Medulla oblongata (tissue), 1 donor: ENCODE results near the gene GET3.
"Not testable (repeated sequence)": the region's sequence is repeated elsewhere in the genome, so short reads cannot be mapped to it uniquely, and the experiment has no call there.

Experiments used
- DNase-seq: peaks from one replicate; pipeline ENCODE4 v3.0.0-alpha.2; 2015; ENCODE audit errors: extremely low spot score

Gene GET3

DNA sequence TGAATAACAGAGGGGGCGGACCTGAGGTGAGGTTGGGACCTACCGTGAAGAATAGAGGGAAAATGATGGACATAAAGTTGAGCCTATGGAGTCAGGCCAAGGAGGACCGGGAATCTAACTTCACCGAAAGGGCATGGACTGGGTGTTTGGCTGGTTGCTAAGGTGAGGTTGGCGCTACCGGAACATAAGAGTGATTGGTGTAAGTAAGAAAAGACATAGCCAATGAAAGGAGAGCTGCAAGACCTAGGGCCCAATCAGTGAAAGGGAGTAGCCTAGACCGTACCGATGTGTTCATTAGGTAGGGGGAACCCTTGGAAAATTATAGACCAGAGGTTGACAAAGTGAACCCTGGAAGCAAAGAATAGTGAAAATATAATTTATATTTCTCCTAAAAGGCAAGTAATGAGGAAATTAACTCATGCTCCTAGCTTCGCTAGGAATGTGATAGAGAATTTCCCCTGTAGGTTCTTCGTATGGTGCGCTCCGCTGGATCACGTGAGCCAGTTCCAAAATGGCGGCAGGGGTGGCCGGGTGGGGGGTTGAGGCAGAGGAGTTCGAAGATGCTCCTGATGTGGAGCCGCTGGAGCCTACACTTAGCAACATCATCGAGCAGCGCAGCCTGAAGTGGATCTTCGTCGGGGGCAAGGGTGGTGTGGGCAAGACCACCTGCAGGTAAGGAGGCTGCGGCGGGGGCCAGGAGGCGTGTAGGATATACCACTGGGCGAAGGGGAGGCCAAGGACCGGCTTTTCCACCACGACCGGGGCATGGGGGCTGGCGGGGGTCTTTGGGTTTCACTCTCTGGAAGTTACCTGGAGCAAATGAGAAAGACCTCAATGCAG is at the start of gene GET3:
TSS of gene GET3 (plus strand) at position 503 of the 840 bp plus-strand sequence. CDS start at position 512, 9 bp downstream.
- peak; percentile 99 for DNase-seq

DNA sequence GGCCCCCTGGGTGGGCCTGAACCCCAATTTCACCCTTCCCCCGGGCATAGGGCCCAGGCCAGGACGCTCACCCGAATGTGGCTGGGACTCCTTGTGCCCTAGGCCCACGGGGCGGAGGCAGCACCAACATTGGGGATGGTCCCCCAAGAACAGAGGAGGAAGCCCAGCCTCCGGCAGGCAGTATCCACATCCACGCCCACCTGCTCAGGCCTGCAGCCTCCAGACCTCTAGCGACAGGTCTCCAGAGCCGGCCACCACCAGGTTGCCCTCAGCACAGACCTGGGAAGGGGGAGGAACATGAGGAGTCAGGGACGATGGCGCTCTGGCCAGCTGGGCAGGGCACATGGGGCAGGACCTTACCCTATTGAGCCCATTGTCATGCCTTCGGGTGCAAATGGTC is 48.3 kb upstream of the GET3 start:
- DNase-seq = no peak

- DNase-seq = no peak
Observed at GRCh38 chr19:12689581-12690216, 47.6 kb upstream of the GET3 start.

- no peak for DNase-seq
Observed at GRCh38 chr19:12692960-12693359, 44.3 kb upstream of the GET3 start.

- no peak for DNase-seq
Observed at GRCh38 chr19:12694641-12695040, 42.7 kb upstream of the GET3 start.

GRCh38 chr19:12695096-12695495 is 42.2 kb upstream of the GET3 start:
- DNase-seq = no peak

DNA sequence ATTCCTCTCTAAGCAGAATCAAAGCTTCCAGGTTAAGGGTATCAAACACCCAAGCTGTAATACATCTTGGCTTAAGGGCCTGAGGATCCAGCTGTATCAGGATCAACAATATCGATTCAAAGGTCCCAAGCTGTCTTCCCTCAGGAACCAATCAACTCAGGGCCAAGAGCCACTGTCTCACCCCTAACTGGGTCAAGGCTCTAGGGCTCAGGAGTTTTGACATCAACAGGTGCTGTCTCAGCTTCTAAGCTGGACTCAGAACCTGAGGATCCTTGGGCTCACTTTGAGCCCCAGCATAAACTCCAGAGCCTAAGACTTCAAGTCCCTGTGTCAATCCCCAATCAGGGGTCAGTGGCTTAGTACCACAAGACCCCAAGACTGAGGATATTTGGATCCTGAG is 41.8 kb upstream of the GET3 start:
- no peak for DNase-seq

DNA sequence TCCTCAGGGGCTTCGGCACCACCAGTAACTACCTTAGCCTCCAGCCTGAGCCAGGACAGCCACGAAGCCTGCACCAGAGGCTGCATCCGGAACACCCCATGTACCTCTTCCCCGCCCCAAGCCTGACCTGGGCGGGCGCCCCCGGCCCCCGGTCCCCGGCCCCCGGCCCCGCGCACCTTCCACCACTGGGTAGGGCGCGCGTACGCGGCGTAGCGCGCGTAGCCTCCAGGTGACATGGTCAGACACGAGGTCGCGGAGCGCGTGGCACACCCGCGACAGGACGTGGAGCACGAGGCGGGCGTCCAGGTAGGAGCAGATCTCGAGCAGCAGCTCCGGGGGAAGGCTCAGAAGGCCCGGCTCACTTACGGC is 41.3 kb upstream of the GET3 start:
- no peak for DNase-seq

- peak; percentile 96 for DNase-seq
Observed at GRCh38 chr19:12696366-12697335, 40.6 kb upstream of the GET3 start, which contains the start of gene FBXW9. Gene FBXW9 (minus strand): TSS chr19:12696631. CDS start chr19:12696581, 50 bp downstream.

- not testable (repeated sequence) for DNase-seq
Observed at GRCh38 chr19:12697425-12697824, 39.9 kb upstream of the GET3 start.

- no peak for DNase-seq
Observed at GRCh38 chr19:12698138-12698537, 39.2 kb upstream of the GET3 start.

- no peak for DNase-seq
Observed at GRCh38 chr19:12701596-12702282, 35.6 kb upstream of the GET3 start.

DNA sequence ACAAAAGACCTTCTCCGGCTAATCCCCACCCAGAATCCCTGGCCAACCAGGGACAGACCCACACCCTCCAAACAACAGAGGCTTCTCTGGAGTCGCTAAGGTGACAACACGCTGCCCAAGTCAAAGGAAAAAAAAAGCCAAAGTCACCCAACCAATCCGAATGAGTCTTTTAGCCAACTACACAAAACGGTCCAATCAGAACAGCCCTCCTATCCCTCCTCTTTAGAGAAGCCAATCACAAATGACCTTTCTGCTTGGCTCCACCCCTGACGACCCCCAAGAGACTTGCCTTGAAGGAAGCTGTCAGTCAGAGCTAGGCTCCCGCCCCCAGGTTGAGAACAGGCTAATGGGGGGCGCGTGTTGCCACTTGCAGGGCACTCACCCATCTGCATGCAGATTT is 34.3 kb upstream of the GET3 start:
- no peak for DNase-seq

DNA sequence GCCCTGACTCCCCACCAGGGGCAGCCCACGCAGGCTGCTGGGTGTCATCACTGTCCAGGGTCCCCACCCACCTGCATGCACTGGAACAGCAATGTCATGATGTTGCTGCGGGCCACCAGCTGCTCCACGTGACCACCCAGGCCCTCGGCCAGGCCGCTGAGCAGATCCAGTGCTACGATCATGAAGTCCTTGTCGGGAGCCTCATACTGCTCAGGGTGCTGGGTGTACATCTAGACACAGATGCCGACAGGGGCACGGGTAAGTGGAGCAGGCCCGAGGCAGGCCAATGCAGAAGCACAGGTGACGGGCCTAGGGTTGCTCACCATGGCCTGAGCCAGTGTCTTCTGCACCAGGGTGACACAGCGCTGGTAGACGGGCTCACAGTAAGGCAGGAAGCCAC is 32.1 kb upstream of the GET3 start:
- DNase-seq = no peak

DNA sequence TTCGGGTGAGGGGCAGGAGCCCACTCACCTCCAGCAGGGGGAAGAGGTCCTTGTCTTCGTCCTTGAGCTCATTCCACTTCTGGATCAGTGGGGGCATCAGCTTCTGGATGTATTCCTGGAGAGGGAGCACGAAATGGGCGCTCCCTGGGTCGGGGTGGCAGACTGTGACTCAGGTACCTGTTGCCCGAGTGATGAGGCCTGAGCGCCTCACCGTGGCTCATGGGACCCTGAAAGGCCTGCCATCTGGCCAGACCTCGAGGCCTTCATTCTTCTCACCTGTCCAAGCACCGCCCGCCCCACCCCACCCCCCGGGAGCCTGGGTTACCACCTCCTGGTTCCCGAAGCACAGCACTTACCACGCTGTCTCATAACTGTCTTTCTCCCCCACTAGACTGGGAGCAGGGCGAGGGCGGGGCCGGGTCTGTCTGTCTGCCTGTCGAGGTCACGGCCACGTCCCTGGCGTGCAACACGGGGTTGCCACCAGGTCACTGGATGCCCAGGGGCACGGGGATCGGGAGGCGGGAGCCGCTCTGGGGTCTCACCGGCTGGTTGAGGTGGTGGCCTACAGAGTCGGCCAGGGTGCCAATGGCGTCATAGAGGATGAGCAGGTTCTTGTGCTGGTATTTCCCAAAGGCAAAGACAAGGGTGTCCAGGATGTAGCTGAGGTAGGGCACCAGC is 31.5 kb upstream of the GET3 start:
- no peak for DNase-seq

- DNase-seq = no peak
Observed at GRCh38 chr19:12706332-12706718, 31.0 kb upstream of the GET3 start.

GRCh38 chr19:12708641-12709040 is 28.7 kb upstream of the GET3 start:
- DNase-seq = no peak

- DNase-seq = no peak
Observed at GRCh38 chr19:12711187-12711586, 26.1 kb upstream of the GET3 start.

- not testable (repeated sequence) for DNase-seq
Observed at GRCh38 chr19:12712077-12712476, 25.2 kb upstream of the GET3 start.

DNA sequence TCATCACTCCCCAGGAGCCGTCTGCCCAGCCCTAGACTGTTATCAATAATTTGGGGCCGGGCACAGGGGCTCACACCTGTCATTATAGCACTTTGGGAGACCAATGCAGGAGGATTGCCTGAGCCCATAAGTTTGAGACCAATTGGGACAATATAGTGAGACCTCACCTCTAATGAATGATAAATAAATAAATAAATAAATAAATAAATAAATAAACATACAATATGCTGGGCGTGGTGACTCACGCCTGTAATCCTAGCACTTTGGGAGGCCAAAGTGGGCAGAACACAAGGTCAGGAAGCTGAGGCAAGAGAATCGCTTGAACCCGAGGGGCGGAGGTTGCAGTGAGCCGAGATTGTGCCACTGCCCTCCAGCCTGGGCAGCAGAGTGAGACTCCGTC is 24.0 kb upstream of the GET3 start:
- DNase-seq = not testable (repeated sequence)

- no peak for DNase-seq
Observed at GRCh38 chr19:12715102-12715501, 22.2 kb upstream of the GET3 start.
